GM20000 (cell line): ENCODE measurements around the gene CHRNB2.
A peak's percentile ranks its signal among the peaks of the same experiment; 100 is the strongest.

Source experiments
- DNase-seq: peaks from one replicate; pipeline ENCODE4 v3.0.0; 2012; ENCODE audit warnings: low spot score
- TF ChIP-seq, protein P1 (sequence below): IDR thresholded peaks from 2 replicates; pipeline ENCODE4 v1.5.1; 2012; ENCODE audit warnings: mild to moderate bottlenecking, control low read depth; ENCODE audit errors: extremely low read depth, missing control alignments

CHRNB2 gene

DNA sequence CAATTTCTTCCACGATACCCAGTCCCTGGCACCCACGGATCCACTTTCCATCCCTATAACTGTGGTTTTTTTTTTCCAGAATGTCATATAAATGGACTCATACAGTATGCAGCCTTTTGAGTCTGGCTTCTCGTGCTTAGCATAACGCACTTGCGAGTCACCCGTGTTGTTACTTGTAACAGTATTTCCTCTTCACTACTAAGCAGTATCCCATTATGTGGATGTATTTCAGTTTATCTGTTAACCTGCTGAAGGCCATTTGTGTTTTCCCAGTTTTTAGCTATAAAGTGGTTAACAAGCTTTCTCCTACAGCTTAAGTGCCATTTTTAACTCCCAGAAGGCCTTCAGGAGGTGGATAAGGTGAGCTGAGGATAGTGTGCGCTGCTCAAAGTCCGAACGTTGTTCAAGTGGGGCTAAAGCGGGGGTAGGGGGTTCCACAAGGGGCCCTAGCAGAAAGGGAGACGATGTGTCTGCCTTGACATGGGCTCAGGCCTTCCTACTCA is 39.6 kb downstream of the CHRNB2 start:
- TF ChIP-seq, protein P1, sequence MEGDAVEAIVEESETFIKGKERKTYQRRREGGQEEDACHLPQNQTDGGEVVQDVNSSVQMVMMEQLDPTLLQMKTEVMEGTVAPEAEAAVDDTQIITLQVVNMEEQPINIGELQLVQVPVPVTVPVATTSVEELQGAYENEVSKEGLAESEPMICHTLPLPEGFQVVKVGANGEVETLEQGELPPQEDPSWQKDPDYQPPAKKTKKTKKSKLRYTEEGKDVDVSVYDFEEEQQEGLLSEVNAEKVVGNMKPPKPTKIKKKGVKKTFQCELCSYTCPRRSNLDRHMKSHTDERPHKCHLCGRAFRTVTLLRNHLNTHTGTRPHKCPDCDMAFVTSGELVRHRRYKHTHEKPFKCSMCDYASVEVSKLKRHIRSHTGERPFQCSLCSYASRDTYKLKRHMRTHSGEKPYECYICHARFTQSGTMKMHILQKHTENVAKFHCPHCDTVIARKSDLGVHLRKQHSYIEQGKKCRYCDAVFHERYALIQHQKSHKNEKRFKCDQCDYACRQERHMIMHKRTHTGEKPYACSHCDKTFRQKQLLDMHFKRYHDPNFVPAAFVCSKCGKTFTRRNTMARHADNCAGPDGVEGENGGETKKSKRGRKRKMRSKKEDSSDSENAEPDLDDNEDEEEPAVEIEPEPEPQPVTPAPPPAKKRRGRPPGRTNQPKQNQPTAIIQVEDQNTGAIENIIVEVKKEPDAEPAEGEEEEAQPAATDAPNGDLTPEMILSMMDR, result no peak
- DNase-seq, result no peak

DNA sequence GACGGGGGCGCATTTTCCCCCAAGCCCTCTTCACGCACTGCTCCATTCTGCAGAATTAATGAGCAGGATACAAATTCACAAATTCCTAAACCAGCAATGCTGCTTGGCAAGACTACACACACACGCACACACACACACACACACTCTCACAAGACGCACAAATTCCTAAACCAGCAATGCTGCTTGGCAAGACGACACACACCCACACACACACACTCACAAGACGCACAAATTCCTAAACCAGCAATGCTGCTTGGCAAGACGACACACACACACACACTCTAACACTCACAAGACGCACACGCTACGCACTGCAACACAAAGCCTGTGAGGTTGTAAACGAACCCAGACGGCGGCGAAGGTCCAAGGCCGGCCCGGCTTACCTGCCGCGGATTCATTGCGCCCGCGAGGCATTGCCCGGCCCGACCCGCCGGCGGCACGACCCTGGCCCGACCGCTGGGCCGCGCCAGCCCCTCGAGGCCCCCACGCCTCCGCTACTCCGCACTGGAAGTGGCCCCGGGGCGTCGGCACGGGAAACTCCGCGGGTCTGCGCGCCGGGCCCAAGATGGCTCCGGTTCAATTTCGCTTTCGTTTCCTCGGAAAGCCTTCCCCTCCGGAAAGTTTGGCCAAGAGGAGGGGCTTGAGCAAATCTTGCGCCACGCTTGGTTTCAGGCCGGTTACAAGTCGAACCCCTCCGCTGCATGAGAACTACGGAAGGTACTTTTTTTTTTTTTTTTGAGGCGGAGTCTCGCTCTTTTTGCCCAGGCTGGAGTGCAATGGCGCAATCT is 40.2 kb downstream of the CHRNB2 start, which contains the start of gene ADAR:
Gene ADAR (minus strand): TSS at position 578 of the 788 bp plus-strand sequence. CDS start 180 bp downstream, at position 398.
- TF ChIP-seq, protein P1, result no peak
- DNase-seq, result peak; percentile 92

GRCh38 chr1:154608397-154609270 is 41.1 kb downstream of the CHRNB2 start:
- DNase-seq, result peak; percentile 49

DNA sequence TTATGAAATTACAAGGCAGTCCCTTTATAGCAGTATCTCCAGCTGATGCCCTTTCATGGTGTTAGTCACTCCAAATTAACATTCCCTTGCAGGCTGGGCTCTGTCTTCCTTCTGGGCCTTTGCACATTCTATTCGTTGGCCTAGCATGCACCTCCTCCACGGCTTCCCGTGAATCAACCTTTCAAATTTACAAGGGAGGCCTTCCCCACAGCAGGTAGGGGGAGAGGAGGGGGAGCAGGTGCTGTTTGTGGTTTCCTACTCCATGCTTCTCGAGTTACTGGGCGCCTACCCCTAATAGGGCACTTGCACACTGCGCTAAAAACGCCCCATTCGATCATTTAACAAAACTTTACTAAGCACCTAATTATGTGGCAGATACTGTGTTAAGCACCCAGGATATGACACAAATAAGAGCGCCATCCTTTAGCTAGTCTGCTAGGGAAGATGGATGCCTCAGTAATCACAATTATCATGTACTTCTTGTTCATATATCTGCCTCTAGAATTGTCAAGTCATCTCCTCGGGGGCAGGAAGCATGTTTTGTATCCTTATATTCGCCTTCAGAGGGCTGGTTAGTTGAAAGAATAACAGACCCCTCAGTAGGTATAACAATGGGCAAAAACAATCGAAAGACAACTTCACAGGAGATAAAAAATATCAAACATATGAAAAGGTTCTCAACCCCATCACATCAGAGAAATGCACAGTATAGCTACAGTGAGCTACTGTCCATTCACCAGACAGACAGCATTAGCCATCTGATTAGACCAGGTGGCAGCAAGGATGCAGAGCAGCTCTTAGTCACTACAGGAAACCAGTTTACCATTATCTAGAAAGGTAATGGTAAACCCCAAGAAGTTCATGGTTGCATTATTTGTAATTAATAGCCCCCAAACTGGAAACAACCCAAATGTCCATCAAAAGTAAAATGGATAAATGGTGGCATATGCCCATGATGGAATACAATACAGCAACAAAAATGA is 42.1 kb downstream of the CHRNB2 start:
- TF ChIP-seq, protein P1, result no peak
- no peak for DNase-seq

More at GRCh38 chr1:154608397-154609270, 41.1 kb downstream of the CHRNB2 start:
- TF ChIP-seq, protein P1, result no peak

DNA sequence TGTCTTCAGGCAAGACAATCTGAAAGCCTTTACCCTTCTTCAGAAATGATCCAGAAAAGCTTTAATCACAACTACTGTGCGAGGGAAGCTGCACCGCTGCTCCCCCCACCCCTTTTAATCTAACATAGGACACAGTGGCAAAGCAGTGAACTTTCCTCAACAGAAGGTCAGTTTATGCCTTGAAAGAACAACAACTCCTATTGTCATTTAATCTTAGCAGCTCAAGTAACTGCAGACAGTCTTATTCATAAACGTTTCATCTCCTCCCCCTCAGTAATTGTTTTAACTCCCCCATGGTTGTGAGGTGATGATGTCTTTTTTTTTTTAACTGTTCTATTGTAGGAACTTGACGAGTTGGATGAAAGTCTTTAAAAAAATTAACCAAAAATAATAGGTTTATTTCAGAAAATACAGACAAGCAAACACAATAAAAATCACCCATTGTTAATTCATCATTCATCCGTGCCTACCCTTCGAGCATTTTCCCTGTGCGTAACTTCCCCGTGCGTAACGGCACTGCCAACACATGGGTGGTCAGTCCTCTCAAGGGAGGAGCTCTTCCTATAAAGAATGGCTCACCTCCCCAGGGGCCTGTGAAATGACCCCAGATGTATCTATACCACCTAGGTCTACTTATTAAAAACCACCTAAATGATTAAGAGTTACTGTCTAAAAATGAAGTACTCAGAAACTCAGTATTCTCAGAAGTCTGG is 43.7 kb downstream of the CHRNB2 start:
- DNase-seq, result no peak
- TF ChIP-seq, protein P1, result no peak

DNA sequence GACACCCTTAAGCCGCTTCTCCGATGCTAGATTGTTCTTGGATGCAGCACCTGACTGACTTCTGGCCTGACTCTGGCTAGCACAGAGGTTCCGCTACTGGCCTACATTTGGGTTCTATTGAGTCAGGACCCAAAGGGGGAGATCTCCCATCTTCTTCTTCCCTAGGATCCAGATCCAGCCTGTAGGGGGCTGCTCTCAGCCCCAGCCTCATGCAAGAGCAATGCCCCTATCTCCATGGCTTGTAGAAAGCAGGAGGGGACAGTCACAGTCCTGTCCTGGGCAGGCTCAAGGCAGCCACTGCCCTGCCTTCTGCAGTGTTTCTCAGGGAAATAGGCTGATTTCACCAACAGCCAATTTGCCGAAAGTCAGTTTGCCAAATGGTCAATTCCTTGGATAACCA is 46.7 kb downstream of the CHRNB2 start:
- TF ChIP-seq, protein P1, result no peak
- no peak for DNase-seq
